ENCODE measurements around the gene NTSR1.

NTSR1 gene

GRCh38 chr20:62799036-62799435 lies 90.4 kb downstream of the NTSR1 start:
- Histone ChIP-seq H4K20me1 (ENCODE audit: insufficient read depth, low read length) (peaks cover 8% of the 10 kb centered on the region; the same call in 1 of the 2 replicates), H3K4me3 (ENCODE audit: low read length) (no peak overlapping the region), H3K4me2 (ENCODE audit: low read length) (no peak overlapping the region), H3K27me3 (ENCODE audit: low read depth, low read length) (no peaks in the 10 kb centered on the region), H3K9me3 (ENCODE audit: insufficient read depth, low read length) (no peaks in the 10 kb centered on the region), H3K79me2 (ENCODE audit: low read length) (peaks cover 8% of the 10 kb centered on the region), H3K36me3 (replicated peaks; ENCODE audit: low read depth, low read length) (peaks cover 43% of the 10 kb centered on the region), H3K9ac (ENCODE audit: low read length) (no peak overlapping the region), H3K27ac (ENCODE audit: low read length) (no peak overlapping the region), H3K4me1 (ENCODE audit: low read length) (peaks cover 13% of the 10 kb centered on the region), H2AFZ (ENCODE audit: low read depth, low read length) (no peak overlapping the region)
- no peak for TF ChIP-seq CTCF (IDR thresholded peaks at IDR 0.05; ENCODE audit: low read depth, low read length)
- no peak for TF ChIP-seq EZH2phosphoT487 (IDR thresholded peaks at IDR 0.05; ENCODE audit: low read depth)

- Histone ChIP-seq H3K4me1 (ENCODE audit: low read length) (peaks cover 15% of the 10 kb centered on the region), H3K36me3 (replicated peaks; ENCODE audit: low read depth, low read length) (peaks cover 43% of the 10 kb centered on the region), H3K4me3 (ENCODE audit: low read length) (no peak overlapping the region), H3K27ac (ENCODE audit: low read length) (no peak overlapping the region), H4K20me1 (ENCODE audit: insufficient read depth, low read length) (peaks cover 8% of the 10 kb centered on the region; the same call in 1 of the 2 replicates), H3K27me3 (ENCODE audit: low read depth, low read length) (no peaks in the 10 kb centered on the region), H3K9me3 (ENCODE audit: insufficient read depth, low read length) (no peaks in the 10 kb centered on the region), H2AFZ (ENCODE audit: low read depth, low read length) (no peak overlapping the region), H3K4me2 (ENCODE audit: low read length) (no peak overlapping the region), H3K9ac (ENCODE audit: low read length) (no peak overlapping the region), H3K79me2 (ENCODE audit: low read length) (peaks cover 8% of the 10 kb centered on the region)
- no peak for TF ChIP-seq CTCF (IDR thresholded peaks at IDR 0.05; ENCODE audit: low read depth, low read length)
- TF ChIP-seq EZH2phosphoT487 (IDR thresholded peaks at IDR 0.05; ENCODE audit: low read depth), result no peak
These were observed 90.8 kb downstream of the NTSR1 start for GRCh38 chr20:62799459-62799858.

GRCh38 chr20:62799873-62800272 lies 91.2 kb downstream of the NTSR1 start:
- Histone ChIP-seq H3K9ac (ENCODE audit: low read length) (no peak overlapping the region), H3K9me3 (ENCODE audit: insufficient read depth, low read length) (no peaks in the 10 kb centered on the region), H2AFZ (ENCODE audit: low read depth, low read length) (no peak overlapping the region), H3K4me3 (ENCODE audit: low read length) (no peak overlapping the region), H3K36me3 (replicated peaks; ENCODE audit: low read depth, low read length) (peaks cover 43% of the 10 kb centered on the region), H3K27me3 (ENCODE audit: low read depth, low read length) (no peaks in the 10 kb centered on the region), H3K79me2 (ENCODE audit: low read length) (peaks cover 11% of the 10 kb centered on the region), H3K27ac (ENCODE audit: low read length) (no peak overlapping the region), H3K4me2 (ENCODE audit: low read length) (no peak overlapping the region), H3K4me1 (ENCODE audit: low read length) (peaks cover 15% of the 10 kb centered on the region), H4K20me1 (ENCODE audit: insufficient read depth, low read length) (peaks cover 8% of the 10 kb centered on the region; the same call in 1 of the 2 replicates)
- no peak for TF ChIP-seq EZH2phosphoT487 (IDR thresholded peaks at IDR 0.05; ENCODE audit: low read depth)
- no peak for TF ChIP-seq CTCF (IDR thresholded peaks at IDR 0.05; ENCODE audit: low read depth, low read length)

- no peak overlapping the region for H3K9ac ChIP-seq (ENCODE audit: low read length)
- TF ChIP-seq EZH2phosphoT487 (IDR thresholded peaks at IDR 0.05; ENCODE audit: low read depth) (no peak), CTCF (IDR thresholded peaks at IDR 0.05; ENCODE audit: low read depth, low read length) (no peak)
- H3K36me3 ChIP-seq (replicated peaks; ENCODE audit: low read depth, low read length), result peaks cover 45% of the 10 kb centered on the region
- H3K79me2 ChIP-seq (ENCODE audit: low read length), result peaks cover 18% of the 10 kb centered on the region
- no peaks in the 10 kb centered on the region for H3K27me3 ChIP-seq (ENCODE audit: low read depth, low read length)
- peaks cover 15% of the 10 kb centered on the region for H3K4me1 ChIP-seq (ENCODE audit: low read length)
- peaks cover 10% of the 10 kb centered on the region for H4K20me1 ChIP-seq (ENCODE audit: insufficient read depth, low read length)
- no peak overlapping the region for H2AFZ ChIP-seq (ENCODE audit: low read depth, low read length)
- no peak overlapping the region for H3K27ac ChIP-seq (ENCODE audit: low read length)
- H3K9me3 ChIP-seq (ENCODE audit: insufficient read depth, low read length), result no peaks in the 10 kb centered on the region
- H3K4me3 ChIP-seq (ENCODE audit: low read length), result no peak overlapping the region
- H3K4me2 ChIP-seq (ENCODE audit: low read length), result no peak overlapping the region
These were observed 92.0 kb downstream of the NTSR1 start for GRCh38 chr20:62800314-62801259.

Data from OCI-LY3 (cell line).